H9 (cell line): ENCODE measurements around the gene ANKRD11. TPM values are rescaled to one million over a fixed set of nuclear protein-coding genes. Genes with fewer than 3 reads are reported as not detected.

ENCODE experiments used
- DNase-seq: peaks from one replicate; pipeline ENCODE4 v3.0.0-alpha.2; 2017
- H2AFZ ChIP-seq: one replicate; pipeline ENCODE4 v1.6.1; 2013; ENCODE audit warnings: mild to moderate bottlenecking, low read length, control low read depth, moderate library complexity
- H2AK5ac ChIP-seq: 2 replicates; pipeline ENCODE4 v1.6.1; 2013; ENCODE audit warnings: low read length, control low read depth, mixed read lengths; ENCODE audit not compliant: insufficient read length
- H2BK120ac ChIP-seq: one replicate; pipeline ENCODE4 v1.6.1; 2013; ENCODE audit warnings: low read depth, mild to moderate bottlenecking, low read length, control low read depth, inconsistent platforms; ENCODE audit not compliant: poor library complexity, severe bottlenecking
- H2BK12ac ChIP-seq: 2 replicates; pipeline ENCODE4 v1.6.1; 2013; ENCODE audit warnings: low read length, control low read depth, mixed read lengths, low read depth; ENCODE audit not compliant: insufficient read length
- H2BK15ac ChIP-seq: 2 replicates; pipeline ENCODE4 v1.6.1; 2013; ENCODE audit warnings: low read depth, low read length, control low read depth
- H2BK20ac ChIP-seq: one replicate; pipeline ENCODE4 v1.6.1; 2013; ENCODE audit warnings: low read depth, mild to moderate bottlenecking, low read length, control low read depth, inconsistent platforms; ENCODE audit not compliant: poor library complexity, severe bottlenecking
- H2BK5ac ChIP-seq: 2 replicates; pipeline ENCODE4 v1.6.1; 2013; ENCODE audit warnings: low read length, control low read depth, mixed read lengths; ENCODE audit not compliant: insufficient read length
- H3K14ac ChIP-seq: 2 replicates; pipeline ENCODE4 v1.6.1; 2013; ENCODE audit warnings: low read length, control low read depth; ENCODE audit not compliant: insufficient read depth
- H3K18ac ChIP-seq: 2 replicates; pipeline ENCODE4 v1.6.1; 2013; ENCODE audit warnings: low read depth, mild to moderate bottlenecking, mixed read lengths, low read length, control low read depth; ENCODE audit not compliant: insufficient read length
- H3K23ac ChIP-seq: 2 replicates; pipeline ENCODE4 v1.6.1; 2013; ENCODE audit warnings: low read length, control low read depth, mixed read lengths, low read depth; ENCODE audit not compliant: insufficient read length
- H3K23me2 ChIP-seq: 2 replicates; pipeline ENCODE4 v1.6.1; 2013; ENCODE audit warnings: low read depth, mild to moderate bottlenecking, mixed read lengths, low read length, control low read depth; ENCODE audit not compliant: insufficient read length, poor library complexity, severe bottlenecking
- H3K27ac ChIP-seq: 2 replicates; pipeline ENCODE4 v1.5.1; 2013; ENCODE audit warnings: low read length, control low read depth, mixed read lengths, low read depth; ENCODE audit not compliant: insufficient read length
- H3K27me3 ChIP-seq: 2 replicates; pipeline ENCODE4 v1.6.1; 2013; ENCODE audit warnings: low read length, control low read depth, inconsistent platforms; ENCODE audit not compliant: insufficient read depth
- H3K4ac ChIP-seq: 2 replicates; pipeline ENCODE4 v1.6.1; 2013; ENCODE audit warnings: low read depth, mild to moderate bottlenecking, control low read depth, inconsistent platforms, low read length, moderate library complexity
- H3K4me1 ChIP-seq: 2 replicates; pipeline ENCODE4 v1.6.1; 2013; ENCODE audit warnings: low read length, control low read depth, inconsistent platforms; ENCODE audit not compliant: insufficient read depth
- H3K4me2 ChIP-seq: 2 replicates; pipeline ENCODE4 v1.6.1; 2013; ENCODE audit warnings: low read length, control low read depth, mixed read lengths; ENCODE audit not compliant: insufficient read length, insufficient read depth
- H3K56ac ChIP-seq: 2 replicates; pipeline ENCODE4 v1.6.1; 2013; ENCODE audit warnings: low read depth, mild to moderate bottlenecking, mixed read lengths, low read length, control low read depth; ENCODE audit not compliant: insufficient read length
- H3K79me1 ChIP-seq: 2 replicates; pipeline ENCODE4 v1.6.1; 2013; ENCODE audit warnings: low read depth, mild to moderate bottlenecking, moderate library complexity, low read length, control low read depth, inconsistent platforms; ENCODE audit not compliant: insufficient read depth, poor library complexity, severe bottlenecking
- H3K79me2 ChIP-seq: 2 replicates; pipeline ENCODE4 v1.6.1; 2013; ENCODE audit warnings: low read length, control low read depth, inconsistent platforms; ENCODE audit not compliant: insufficient read depth
- H3K9ac ChIP-seq: 2 replicates; pipeline ENCODE4 v1.6.1; 2013; ENCODE audit warnings: low read length, control low read depth, mixed read lengths; ENCODE audit not compliant: insufficient read length; ENCODE audit errors: extremely low read depth
- H3K9me3 ChIP-seq: one replicate; pipeline ENCODE4 v1.6.1; 2013; ENCODE audit warnings: low read depth, low read length, inconsistent platforms; ENCODE audit not compliant: control insufficient read depth
- H3T11ph ChIP-seq: one replicate; pipeline ENCODE4 v1.6.1; 2013; ENCODE audit warnings: mild to moderate bottlenecking, low read length, control low read depth, inconsistent platforms
- H4K20me1 ChIP-seq: one replicate; pipeline ENCODE4 v1.6.1; 2013; ENCODE audit not compliant: control insufficient read depth, insufficient read length, insufficient read depth
- H4K5ac ChIP-seq: 2 replicates; pipeline ENCODE4 v1.6.1; 2013; ENCODE audit warnings: low read depth, mild to moderate bottlenecking, mixed read lengths, low read length, control low read depth; ENCODE audit not compliant: insufficient read length
- H4K8ac ChIP-seq: replicated peaks from 2 replicates; pipeline ENCODE4 v1.6.1; 2013; ENCODE audit warnings: low read length, control low read depth, mixed read lengths, low read depth; ENCODE audit not compliant: insufficient read length
- H4K91ac ChIP-seq: 2 replicates; pipeline ENCODE4 v1.6.1; 2013; ENCODE audit warnings: low read depth, mild to moderate bottlenecking, moderate library complexity, mixed read lengths, low read length, control low read depth; ENCODE audit not compliant: insufficient read length
- H3K27ac Mint-ChIP-seq, 3 experiments: 2 replicates in 2 of 3; 3 replicates in 1 of 3; pipeline ENCODE4 v1.8.0; 2020 to 2021; ENCODE audit warnings: mixed read lengths in 3 of 3, mild to moderate bottlenecking in 1 of 3, moderate library complexity in 1 of 3
- H3K27me3 Mint-ChIP-seq: 2 replicates; pipeline ENCODE4 v1.8.0; 2021; ENCODE audit warnings: low read depth, mild to moderate bottlenecking, moderate library complexity, mixed read lengths
- H3K36me3 Mint-ChIP-seq, 3 experiments: 2 replicates in 2 of 3; 3 replicates in 1 of 3; pipeline ENCODE4 v1.8.0; 2020 to 2021; ENCODE audit warnings: low read depth in 3 of 3, mixed read lengths in 3 of 3; ENCODE audit not compliant: insufficient read depth in 1 of 3
- H3K4me1 Mint-ChIP-seq, 2 experiments: 2 replicates each; pipeline ENCODE4 v1.8.0; 2020; ENCODE audit warnings: mixed read lengths in 2 of 2
- H3K4me3 Mint-ChIP-seq, 2 experiments: 2 replicates in 1 of 2; 3 replicates in 1 of 2; pipeline ENCODE4 v1.8.0; 2020 to 2021; ENCODE audit warnings: mild to moderate bottlenecking in 2 of 2, mixed read lengths in 2 of 2, moderate library complexity in 1 of 2
- H3K9me3 Mint-ChIP-seq, 2 experiments: 2 replicates in 1 of 2; 3 replicates in 1 of 2; pipeline ENCODE4 v1.8.0; 2020; ENCODE audit warnings: mild to moderate bottlenecking in 2 of 2, mixed read lengths in 2 of 2, moderate library complexity in 1 of 2
- WGBS: extraction: QIAGEN DNeasy Blood & Tissue Kit; methylation state at CpG from one replicate; pipeline ENCODE4 v1.1.7; 2013; ENCODE audit warnings: missing lambda C conversion rate, low lambda C conversion rate, mixed read lengths; ENCODE audit not compliant: insufficient read length; ENCODE audit errors: extremely low coverage; 5-methylcytosine and 5-hydroxymethylcytosine counted together
- total RNA-seq: library from RNA; stranded (reverse); gene quantifications from 2 replicates; pipeline ENCODE4 v1.2.1, GENCODE V29; 2021
- TF ChIP-seq, protein P1 (sequence below): fragments of 200-600 bp; sonication (generic); conservative IDR thresholded peaks from 3 replicates; pipeline ENCODE4 v1.8.0; 2021; ENCODE audit warnings: antibody characterized with exemption, mild to moderate bottlenecking

ANKRD11 gene
- total RNA-seq, 1 experiment from 2014 or later, result 181 TPM

DNA sequence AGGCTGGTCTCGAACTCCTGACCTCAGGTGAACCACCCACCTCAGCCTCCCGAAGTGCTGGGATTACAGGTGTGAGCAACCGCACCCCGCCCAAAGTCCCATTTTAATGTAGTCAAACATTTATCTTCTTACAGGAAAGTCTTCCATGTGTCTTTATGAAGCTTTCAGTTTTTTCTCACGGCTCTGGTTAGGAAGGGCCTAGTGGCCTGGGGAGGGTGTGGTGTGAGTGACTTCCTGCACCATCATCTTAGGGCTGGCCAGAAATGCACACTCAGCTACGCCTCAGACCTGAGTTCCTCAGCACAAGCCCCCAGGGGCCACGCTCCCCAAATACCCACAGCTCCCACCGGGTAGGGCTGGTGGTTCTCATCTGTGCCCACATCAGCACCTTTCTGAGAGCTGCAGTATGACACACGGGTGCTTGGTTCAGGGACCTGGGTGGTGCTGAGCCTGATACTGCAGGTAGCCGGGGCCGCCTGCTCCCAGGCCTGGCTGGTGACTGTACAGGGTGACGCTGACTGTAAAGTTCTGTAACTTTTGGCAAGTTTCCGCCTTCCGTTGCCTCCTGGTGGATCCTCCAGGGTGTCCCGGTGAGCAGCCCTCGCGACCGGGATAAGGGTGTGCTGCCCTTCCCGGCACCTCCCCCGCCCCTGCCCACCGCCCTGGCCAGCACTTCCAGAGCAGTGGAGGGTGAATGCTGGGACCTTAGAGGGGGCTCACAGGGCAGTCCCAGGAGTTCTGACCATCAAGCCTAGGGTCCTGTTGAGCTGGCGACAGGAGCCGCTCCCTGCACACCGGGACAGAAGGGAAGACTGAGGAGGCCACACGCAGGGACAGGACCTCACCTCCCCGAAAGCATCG, 220.3 kb downstream of the ANKRD11 start:
- Histone ChIP-seq H3K14ac (no peak overlapping the region), H2AFZ (no peak overlapping the region), H3K56ac (no peak overlapping the region), H3K4ac (no peak overlapping the region), H2BK5ac (no peak overlapping the region), H2BK15ac (no peak overlapping the region; the same call in 1 of the 2 replicates), H3K23me2 (no peaks in the 10 kb centered on the region), H3K27ac (no peak overlapping the region), H3K18ac (no peak overlapping the region), H3K9ac (no peak overlapping the region), H4K5ac (no peak overlapping the region), H3T11ph (no peak overlapping the region), H3K79me2 (no peaks in the 10 kb centered on the region), H3K27me3 (no peaks in the 10 kb centered on the region), H4K8ac (no peak overlapping the region), H3K23ac (no peak overlapping the region), H3K79me1 (no peaks in the 10 kb centered on the region), H3K4me1 (no peaks in the 10 kb centered on the region), H4K91ac (no peak overlapping the region), H3K4me2 (no peak overlapping the region), H2BK20ac (no peak overlapping the region), H2BK12ac (no peak overlapping the region), H2BK120ac (no peak overlapping the region), H2AK5ac (no peak overlapping the region), H4K20me1 (no peaks in the 10 kb centered on the region), H3K9me3 (no peaks in the 10 kb centered on the region)
- WGBS, result no CpG with 5 or more reads among the region's 27 CpGs
- no peak overlapping the region for H3K4me3 Mint-ChIP-seq
- peak; percentile 25 for DNase-seq
- H3K36me3 Mint-ChIP-seq, result peaks cover 20 to 74% (median 69%) of the 10 kb centered on the region in 3 experiments
- H3K27ac Mint-ChIP-seq, result peak overlapping the region in 1 of 3 experiments; percentile 83; a peak in 2 of 7 replicates
- H3K4me1 Mint-ChIP-seq, result no peaks in the 10 kb centered on the region
- no peaks in the 10 kb centered on the region for H3K9me3 Mint-ChIP-seq
- no peaks in the 10 kb centered on the region; the same call in 1 of the 2 replicates for H3K27me3 Mint-ChIP-seq
- TF ChIP-seq, protein P1, sequence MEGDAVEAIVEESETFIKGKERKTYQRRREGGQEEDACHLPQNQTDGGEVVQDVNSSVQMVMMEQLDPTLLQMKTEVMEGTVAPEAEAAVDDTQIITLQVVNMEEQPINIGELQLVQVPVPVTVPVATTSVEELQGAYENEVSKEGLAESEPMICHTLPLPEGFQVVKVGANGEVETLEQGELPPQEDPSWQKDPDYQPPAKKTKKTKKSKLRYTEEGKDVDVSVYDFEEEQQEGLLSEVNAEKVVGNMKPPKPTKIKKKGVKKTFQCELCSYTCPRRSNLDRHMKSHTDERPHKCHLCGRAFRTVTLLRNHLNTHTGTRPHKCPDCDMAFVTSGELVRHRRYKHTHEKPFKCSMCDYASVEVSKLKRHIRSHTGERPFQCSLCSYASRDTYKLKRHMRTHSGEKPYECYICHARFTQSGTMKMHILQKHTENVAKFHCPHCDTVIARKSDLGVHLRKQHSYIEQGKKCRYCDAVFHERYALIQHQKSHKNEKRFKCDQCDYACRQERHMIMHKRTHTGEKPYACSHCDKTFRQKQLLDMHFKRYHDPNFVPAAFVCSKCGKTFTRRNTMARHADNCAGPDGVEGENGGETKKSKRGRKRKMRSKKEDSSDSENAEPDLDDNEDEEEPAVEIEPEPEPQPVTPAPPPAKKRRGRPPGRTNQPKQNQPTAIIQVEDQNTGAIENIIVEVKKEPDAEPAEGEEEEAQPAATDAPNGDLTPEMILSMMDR, result no peak
